ENCODE measurements around the gene KCNJ4.

The KCNJ4 gene

DNA sequence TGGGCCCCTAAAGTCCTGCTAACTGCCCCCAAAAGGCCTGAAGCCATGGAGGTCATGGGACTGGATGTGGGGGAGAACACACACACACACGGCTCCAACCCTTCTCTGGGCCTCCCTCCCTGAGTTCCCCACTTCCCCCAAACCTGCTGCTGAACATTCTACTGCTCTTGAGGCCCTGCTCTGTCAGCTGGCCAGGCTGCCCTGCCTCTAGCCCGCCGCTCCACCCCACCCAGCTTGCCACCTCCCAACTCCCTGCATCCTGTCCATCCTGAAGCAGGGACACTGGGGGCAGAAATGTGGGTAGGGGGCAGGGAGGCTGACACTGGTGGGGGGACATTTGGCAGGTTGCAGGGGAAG, 1.0 kb downstream of the KCNJ4 start:
- no peak overlapping the region for H3K4me3 ChIP-seq (ENCODE audit: low read depth in 1 of 2, low read length in 1 of 2)

GRCh38 chr22:38453066-38453672, 1.8 kb downstream of the KCNJ4 start:
- Histone ChIP-seq H3K4me1 (ENCODE audit: control insufficient read depth in 1 of 2, insufficient read depth in 1 of 2, low read depth in 1 of 2, low read length in 1 of 2) (peaks cover 0 to 6% of the 10 kb centered on the region in 2 experiments), H3K36me3 (no peaks in the 10 kb centered on the region), H3K4me3 (ENCODE audit: low read depth in 1 of 2, low read length in 1 of 2) (no peak overlapping the region), H3K27me3 (peaks cover 99% of the 10 kb centered on the region), H3K27ac (no peak overlapping the region), H3K9me3 (no peaks in the 10 kb centered on the region)
- TF ChIP-seq CTCF (IDR thresholded peaks at IDR 0.05): no peak

More for the DNA sequence above, 1.0 kb downstream of the KCNJ4 start:
- no peak for TF ChIP-seq CTCF (IDR thresholded peaks at IDR 0.05)
- Histone ChIP-seq H3K4me1 (ENCODE audit: control insufficient read depth in 1 of 2, insufficient read depth in 1 of 2, low read depth in 1 of 2, low read length in 1 of 2) (peaks cover 0 to 6% of the 10 kb centered on the region in 2 experiments), H3K27ac (no peak overlapping the region), H3K27me3 (peaks cover 99% of the 10 kb centered on the region), H3K9me3 (no peaks in the 10 kb centered on the region), H3K36me3 (no peaks in the 10 kb centered on the region)

- no peak for TF ChIP-seq CTCF (IDR thresholded peaks at IDR 0.05)
- H3K27me3 ChIP-seq: peaks cover 93% of the 10 kb centered on the region
- H3K36me3 ChIP-seq: no peaks in the 10 kb centered on the region
- H3K9me3 ChIP-seq: no peaks in the 10 kb centered on the region
- H3K27ac ChIP-seq: no peak overlapping the region
- no peak overlapping the region for H3K4me3 ChIP-seq (ENCODE audit: low read depth in 1 of 2, low read length in 1 of 2)
- peaks cover 0 to 6% of the 10 kb centered on the region in 2 experiments for H3K4me1 ChIP-seq (ENCODE audit: control insufficient read depth in 1 of 2, insufficient read depth in 1 of 2, low read depth in 1 of 2, low read length in 1 of 2)
Observed at GRCh38 chr22:38452373-38453065, 2.5 kb downstream of the KCNJ4 start.

DNA sequence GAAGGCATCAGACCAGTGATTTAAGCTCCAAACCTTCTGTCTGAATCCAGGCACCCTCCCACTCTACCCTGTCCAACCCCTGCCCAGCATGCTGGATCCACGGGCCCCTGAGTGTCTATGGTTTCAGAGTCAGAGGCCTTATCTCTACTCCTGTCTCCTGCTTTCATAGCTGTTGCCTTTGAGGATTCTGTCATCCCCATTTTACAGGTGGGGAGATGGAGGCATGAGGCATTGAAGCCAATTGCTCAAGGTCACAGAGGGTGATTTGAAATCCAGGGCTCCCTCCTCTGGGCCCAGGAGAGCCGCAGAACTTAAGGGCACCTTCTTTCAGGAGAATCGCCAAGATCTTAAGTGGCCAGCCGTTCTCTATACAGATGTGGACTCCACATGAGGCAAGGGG, 3.1 kb downstream of the KCNJ4 start:
- Histone ChIP-seq H3K27me3 (peaks cover 87% of the 10 kb centered on the region), H3K4me1 (ENCODE audit: control insufficient read depth in 1 of 2, insufficient read depth in 1 of 2, low read depth in 1 of 2, low read length in 1 of 2) (peaks cover 0 to 6% of the 10 kb centered on the region in 2 experiments), H3K4me3 (ENCODE audit: low read depth in 1 of 2, low read length in 1 of 2) (no peak overlapping the region), H3K36me3 (no peaks in the 10 kb centered on the region), H3K9me3 (no peaks in the 10 kb centered on the region), H3K27ac (no peak overlapping the region)
- no peak for TF ChIP-seq CTCF (IDR thresholded peaks at IDR 0.05)

- no peak overlapping the region for H3K4me3 ChIP-seq (ENCODE audit: low read depth in 1 of 2, low read length in 1 of 2)
- H3K27ac ChIP-seq: no peak overlapping the region
- H3K36me3 ChIP-seq: no peaks in the 10 kb centered on the region
- H3K4me1 ChIP-seq (ENCODE audit: control insufficient read depth in 1 of 2, insufficient read depth in 1 of 2, low read depth in 1 of 2, low read length in 1 of 2): peaks cover 0 to 6% of the 10 kb centered on the region in 2 experiments
- peaks cover 83% of the 10 kb centered on the region for H3K27me3 ChIP-seq
- no peaks in the 10 kb centered on the region for H3K9me3 ChIP-seq
- no peak for TF ChIP-seq CTCF (IDR thresholded peaks at IDR 0.05)
Observed at GRCh38 chr22:38451404-38451803, 3.6 kb downstream of the KCNJ4 start.
